HG03159 (cell line): Measurements from ENCODE around the gene ATP12A.

ENCODE experiments used
- ATAC-seq: cut with Tn5 transposase; IDR thresholded peaks from one replicate; pipeline ENCODE4 v1.9.1; 2021; ENCODE audit warnings: mild to moderate bottlenecking, moderate library complexity; ENCODE audit not compliant: unreplicated experiment

Gene ATP12A

DNA sequence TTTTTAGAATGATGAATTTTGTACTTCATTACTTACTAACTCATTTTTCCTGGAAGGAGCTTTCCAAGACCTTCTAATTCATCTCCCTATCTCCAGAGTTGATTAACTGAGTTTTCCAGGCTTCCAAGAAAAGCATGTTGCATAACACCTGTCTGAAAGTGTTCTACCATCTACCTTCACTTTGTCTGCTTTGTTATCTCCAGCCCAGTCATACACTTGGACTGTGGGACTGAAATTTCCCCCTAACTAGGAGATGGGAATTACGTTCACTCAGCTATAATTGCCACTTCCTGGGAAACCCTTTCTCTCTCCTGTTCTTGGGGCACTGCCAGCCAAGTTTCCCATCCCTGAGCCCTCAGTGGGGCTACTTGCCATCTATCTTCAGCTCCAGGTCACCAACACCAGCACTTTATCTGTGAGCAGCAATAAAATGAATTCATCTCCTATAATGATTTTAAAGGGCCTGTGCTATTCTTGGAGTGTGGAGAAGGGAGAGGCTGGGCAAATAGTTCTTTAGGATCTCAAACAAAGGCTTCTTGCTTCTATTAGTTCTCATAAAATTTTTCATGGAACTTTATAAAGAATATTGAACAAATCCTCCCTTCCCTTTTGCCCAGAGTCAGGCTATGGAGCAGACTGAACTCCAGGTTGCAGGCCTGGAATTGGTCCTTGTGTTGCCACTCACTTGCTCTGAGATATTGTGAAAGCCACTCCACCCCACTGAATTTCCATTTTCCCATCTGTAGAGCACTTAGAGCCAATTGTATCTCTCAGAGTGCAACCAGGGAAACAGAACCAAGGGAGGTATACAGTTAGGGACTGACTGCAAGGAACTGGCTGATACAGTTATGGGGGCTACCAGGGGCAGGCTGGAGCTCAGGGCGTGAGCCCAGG, 17.8 kb upstream of the ATP12A start:
- no peak for ATAC-seq

DNA sequence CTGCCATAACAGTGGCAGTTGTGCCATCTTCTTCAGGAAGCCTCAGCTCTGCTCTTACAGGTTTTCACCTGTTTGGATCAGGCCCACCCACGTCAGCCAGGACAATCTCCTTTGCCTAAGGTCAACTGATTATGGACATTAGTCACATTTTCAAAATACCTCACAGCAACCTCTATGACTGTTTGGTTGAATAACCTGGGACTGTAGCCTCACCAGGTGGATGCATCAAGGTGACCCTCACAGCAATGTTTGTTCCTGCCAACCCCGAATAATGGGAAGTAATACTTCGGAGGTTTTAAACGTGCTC, 17.2 kb upstream of the ATP12A start:
- ATAC-seq: no peak

DNA sequence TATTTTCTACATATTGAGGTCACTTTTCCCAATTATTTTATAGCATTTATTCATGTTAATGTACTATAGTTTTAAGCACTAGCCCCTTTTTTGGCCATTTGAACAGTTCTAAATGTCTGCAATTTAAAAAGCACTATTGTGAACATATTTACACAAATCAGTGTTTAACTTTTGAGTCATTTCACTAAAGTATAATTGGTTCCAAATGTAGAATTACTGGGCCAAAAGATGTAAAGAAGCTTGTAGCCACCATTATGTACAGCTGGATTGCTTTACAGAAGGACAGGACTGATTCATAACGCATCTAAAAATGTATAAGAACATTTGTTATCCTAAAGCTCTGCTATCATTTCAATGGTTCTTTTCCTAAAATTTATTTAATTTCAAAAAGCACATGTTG, 16.6 kb upstream of the ATP12A start:
- no peak for ATAC-seq

DNA sequence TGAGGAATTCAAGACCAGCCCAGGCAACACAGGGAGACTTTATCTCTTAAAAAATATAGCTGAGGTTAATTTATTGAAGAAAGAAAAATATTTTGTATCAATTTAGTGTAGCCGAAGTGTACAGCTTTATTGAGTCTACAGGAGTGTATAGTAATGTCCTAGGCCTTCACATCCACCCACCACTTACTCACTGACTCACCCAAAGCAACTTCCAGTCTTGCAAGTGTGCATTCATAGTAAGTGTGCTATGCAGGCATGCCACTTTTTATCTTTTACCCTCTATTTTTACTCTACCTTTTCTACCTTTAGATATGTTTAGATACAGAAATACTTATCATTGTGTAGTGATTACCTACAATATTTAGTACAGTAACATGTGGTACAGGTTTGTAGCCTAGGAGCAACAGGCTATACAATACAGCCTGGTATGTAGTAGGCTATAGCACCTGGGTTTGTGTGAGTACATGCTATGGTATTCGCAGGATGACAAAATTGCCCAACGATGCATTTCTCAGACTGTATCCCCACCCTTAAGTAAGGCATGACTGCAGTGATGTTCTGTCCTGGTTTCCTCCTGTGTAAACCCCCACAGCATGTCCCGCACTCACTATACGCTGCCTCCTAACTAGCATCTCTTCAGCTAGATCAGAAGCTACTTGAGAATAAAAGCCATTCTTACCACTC, 15.3 kb upstream of the ATP12A start:
- ATAC-seq: no peak

DNA sequence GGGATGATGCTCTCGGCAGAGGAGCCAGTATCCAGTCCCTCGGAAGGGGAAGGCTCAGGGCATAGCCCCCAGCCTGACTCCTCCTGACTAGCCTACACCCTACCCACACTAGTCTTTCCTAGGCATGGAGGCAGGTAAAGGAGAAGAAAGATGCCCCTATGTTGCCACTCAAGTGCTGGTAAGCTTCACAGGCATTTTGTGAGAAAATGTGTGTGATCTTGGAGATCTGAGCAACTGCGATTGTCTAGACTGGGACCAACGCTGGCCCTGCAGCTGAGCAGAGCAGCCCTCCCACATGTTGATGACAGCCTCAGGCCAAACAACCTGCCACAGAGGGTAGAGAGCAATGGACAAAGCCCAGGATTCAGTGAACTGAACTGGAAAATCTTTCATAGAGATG, 11.7 kb upstream of the ATP12A start:
- ATAC-seq: no peak

DNA sequence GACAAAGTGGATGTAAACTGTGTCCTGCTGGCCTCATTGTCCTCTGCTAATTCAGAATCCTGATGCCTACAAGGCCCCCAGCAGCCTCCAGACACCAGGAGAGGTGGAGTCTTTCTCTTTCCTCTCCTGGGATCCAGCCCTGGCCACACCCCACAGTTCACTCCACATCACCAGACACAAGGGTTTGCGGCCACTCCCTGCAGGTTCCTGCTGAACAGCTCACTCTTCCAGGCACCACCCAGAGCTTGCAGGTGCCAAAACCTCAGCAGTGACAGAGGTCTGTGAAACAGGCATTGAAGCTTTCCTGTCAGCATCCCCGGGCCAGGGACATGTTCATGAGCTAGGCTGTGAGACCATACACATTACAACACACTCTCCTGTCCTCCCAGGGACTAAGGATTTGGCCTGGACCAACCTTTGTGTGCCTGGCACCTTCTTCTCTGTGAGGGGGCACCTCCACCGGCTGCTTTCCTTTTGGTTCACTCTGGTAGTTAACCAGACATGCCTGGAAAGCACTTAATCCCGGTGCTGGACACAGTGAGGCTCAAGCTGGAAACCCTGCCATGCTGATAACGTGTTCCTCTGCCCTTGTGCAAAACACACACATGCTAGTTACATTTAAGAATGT, 11.1 kb upstream of the ATP12A start:
- no peak for ATAC-seq

DNA sequence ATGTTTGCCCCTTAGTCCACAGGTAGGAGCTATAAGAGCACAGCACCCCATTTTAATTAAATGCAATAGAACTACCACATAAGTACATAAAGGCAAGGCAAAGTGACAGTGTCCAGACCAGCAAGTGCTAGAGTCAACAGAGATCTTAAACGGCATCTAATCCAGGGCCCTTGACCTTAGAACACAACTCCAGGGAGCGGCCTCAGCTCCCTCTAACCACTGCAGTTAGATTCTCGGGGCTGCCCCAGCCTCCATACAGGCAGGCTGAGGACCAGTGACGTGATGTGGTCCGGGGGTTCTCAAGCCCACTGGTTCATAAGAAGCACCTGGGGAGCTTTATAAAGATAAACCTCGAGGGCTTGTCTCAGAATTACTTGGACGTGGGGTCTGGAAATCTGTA, 10.0 kb upstream of the ATP12A start:
- no peak for ATAC-seq

DNA sequence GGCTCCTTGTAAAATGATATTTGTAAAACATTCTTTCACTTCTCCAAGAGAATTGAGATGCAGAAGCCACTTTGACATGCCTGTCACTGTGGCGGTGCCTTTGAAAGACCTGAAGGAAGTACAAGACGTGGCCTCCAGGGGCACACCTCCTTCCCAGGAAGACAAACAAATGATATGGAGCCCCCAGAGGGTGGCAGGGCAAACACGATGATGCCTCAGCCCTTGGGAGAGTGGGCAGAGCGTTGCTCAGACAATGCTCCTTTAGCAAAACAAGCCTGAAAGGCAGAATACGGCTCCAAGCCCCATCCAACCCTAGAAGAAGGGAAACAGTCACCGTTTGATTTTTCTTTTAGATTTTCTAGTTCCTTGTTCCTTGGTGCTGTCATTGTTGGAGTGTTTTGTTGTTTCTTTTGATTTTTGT, 9.2 kb upstream of the ATP12A start:
- peak; percentile 48 for ATAC-seq

DNA sequence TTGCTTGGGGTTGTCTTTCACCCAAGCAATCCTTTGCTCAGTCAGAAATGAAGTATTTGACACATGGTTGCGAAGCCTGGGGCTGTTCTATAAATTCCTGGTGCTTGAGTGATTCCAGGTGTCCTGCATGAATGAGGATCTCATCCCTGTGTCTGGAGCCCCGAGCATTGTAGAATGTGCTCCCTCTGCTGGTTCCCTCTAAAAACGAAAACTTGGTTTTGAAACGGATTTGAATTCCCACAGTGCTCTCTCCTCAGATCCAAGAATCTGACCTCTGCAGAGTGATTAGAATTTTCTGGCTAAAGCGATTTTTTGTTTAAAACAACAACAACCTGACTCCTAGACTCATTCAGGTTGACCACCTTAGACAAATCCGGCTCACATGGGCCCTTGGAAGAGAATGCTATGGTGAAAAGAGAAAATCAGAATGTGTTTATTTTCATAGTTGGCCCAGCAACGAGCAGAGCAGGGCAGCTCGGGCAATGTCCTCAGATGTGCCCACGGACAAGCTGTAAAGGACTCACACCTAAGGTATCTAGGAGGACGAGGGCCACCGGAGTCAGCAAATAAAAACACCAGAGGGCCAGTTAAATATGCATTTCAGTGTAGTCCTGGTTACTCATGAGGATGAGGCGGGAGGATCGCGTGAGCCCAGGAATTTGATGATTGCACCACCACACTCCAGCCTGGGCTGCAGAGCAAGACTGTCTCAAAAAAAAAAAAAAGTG, 8.7 kb upstream of the ATP12A start:
- no peak for ATAC-seq

DNA sequence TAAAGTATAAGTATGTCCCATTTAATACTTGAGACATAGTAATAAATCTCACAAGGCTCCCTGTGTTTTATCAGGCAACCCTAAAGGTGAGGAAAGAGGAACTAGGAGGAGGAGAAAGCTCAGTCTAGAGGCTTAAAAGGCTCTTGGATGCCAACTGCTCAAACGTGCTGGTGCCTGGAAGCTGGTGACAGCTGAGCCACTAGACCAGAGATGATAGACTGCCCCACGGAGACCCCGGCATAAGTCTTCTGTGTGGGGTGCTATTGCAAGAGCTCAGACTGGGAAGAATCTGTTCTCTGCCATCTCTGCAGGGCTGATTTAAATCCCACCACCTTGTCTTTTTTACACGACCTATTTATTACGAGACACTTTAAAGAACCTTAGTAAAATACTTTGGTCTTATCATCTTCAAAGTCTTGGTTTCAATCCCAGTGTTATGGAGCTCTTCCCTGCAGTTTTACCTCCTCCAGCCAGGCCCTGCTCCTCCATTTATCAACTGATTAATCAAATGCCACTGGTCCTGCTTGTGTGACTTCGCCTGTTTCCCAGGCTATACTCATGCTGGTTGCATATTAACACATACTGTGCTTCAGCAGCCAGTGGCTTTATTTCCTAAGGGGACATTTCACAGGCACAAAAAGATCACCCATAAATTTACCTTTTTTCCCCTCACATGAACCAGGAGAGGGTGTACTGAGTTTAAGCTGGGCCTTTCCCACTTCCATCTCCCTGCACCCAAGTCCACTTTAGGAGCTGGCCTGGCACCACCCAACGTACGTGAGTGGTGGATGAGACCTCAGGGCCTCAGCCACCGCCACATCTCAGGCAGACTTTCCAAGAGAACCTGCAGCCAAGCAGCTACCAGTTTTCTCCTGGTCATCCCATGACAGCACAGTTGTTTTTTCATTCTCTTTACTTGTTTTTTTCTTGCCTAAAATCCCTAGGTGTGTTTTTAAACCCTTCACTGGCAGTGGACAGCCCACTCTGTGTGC, 7.8 kb upstream of the ATP12A start:
- ATAC-seq: no peak

DNA sequence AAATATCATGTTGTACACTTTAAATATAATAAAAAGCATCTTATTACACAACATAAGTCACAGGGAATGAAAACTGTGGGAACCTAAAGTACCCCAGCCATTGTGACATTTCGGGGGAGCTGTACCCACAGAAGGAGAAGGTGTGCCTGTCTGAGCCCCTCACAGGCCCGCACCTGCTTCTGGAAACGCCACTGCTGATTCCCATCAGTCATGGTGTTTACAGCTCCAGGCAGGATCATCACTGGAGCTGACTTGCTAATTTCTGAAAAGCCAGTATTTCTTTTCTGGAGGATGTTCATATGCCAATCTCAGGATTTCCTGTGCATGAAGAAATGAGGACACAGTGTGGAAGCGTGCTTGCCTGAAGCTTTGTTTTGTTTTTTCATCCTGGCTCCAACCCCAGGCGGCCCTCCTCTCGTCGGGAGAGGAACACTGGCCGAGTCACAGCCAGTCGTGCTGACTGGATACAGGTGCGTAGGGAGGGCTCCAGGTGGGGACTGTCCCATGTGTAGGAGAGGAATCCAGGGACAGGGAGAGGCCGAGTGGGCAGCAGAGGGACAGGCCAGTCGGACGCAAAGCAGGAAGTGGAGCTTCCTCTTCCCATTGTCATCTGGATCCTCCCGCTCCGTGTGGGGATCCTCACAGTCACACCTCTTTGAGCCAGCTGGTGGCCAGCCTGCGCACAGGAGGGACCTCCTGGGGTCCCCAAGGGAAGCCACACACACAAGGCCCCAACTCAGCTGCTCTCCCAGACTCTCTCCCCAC, 4.2 kb upstream of the ATP12A start:
- ATAC-seq: no peak

DNA sequence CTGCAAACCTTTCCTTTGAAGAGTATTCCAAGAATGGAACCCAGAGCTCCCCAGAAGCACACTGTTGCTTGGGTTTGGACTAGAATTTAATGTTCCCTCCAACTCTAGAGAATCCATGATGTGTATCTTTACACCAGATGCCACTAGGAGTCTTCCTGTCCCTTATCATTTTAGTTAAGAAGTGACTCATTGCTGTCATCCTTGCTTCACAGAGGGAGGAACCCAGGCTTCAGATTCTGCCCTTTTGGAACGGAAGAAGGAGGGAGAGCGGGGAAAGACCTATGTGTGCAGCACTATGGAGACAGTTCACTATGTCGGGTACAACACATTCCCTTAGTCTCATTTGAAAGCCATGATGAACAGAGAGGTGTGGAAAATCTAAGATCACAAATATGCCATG, 2.1 kb upstream of the ATP12A start:
- no peak for ATAC-seq

DNA sequence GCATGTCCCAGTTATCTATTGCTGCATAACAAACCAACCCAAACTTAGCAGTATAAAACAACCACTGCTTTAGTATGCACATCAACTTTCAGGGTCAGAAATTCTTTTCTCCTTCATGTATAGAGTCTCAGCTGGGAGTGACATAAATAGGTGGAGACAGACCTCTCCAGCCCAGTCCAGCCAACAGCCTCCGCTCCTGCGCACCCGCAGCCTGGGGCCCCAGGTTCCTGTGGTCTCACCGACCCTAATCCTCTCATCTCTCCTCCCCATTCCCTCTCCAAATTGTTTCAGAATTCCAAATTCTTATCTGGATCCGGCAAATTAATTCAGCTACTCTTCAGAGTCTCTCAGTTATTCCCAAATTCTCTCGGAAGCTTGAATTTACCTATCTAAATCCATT, 522 bp upstream of the ATP12A start:
- ATAC-seq: no peak

DNA sequence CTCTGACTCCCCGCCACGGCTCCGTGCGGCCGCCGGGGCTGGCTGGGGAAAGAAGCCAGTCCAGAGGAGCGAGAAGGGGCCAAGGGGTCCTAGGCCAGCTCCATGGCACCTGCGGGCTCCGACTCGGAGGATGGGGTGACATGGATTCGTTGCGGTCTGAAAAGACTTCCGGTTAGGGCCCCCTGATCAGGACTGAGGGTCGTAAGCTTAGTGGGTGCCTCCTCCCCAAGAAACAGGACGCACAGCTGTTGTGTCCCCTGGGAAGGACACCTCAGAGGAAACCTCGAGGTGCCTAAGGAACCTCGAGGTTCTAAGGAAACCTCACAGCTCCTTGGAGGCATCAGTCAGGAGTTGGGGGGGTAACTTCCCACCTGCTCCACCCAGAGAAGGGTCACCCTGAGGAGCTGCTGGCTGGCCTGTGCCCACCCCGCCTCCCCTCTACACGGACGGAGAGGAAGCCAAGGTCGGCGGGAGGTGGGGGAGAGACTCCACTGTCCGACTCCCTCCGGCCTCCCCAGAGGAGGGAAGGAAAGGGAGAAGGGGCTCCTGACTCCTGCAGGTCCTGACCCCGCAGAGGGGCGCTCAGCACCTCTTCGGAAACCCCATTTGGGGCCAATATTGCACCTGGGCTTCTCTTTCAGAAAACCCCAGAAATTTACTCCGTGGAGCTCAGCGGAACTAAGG, 855 bp downstream of the ATP12A start:
- ATAC-seq: no peak

DNA sequence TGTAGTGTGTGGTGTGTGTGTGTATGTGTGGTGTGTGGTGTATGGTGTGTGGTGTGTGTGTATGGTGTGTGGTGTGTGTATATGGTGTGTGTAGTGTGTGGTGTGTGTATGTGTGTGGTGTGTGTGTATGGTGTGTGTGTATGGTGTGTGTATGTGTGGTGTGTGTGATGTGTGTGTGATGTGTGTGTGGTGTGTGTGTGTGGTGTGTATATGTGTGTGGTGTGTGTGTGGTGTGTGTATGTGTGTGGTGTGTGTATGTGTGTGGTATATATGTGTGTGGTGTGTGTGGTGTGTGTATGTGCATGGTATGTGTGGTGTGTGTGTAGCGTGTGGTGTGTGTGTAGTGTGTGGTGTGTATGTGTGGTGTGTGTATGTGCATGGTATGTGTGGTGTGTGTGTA, 1.7 kb downstream of the ATP12A start:
- ATAC-seq: no peak

DNA sequence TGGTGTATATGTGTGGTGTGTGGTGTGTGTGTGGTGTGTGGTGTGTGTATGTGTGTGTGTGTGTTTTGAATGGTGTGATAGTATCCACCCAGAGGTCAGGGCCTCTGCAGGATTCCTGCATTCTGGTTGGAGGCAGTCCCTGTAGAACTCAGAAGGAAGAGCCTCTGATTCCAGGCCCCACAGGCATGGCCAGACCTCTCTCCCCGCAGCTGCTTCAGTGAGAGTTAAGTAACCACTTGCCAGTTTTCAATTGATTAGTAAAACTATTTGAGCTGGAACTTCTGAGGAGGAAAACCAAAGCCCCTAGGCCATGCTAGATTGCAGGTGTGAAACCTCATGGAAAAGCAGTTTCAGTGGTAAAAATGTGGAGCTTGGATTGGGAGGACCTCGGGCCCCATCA, 2.1 kb downstream of the ATP12A start:
- ATAC-seq: no peak

DNA sequence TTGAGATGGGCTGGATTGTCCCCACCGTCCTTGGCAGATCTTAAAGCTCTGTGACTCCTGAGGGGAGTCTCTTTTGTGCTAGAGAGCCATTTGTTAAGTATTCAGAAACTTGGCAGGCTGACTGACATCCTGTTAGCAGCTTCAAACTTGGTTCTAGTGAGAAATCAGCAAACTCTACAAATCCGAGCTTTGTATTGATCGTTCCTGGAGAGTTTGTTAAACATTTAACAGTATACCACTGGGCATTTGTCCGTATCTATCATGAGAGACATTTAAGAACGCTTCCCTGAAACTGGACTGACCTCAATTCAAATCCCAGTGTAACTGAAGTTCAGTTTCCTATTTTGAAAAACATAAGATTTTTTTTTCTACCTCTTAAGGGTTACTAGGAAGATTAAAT, 3.1 kb downstream of the ATP12A start:
- ATAC-seq: no peak

DNA sequence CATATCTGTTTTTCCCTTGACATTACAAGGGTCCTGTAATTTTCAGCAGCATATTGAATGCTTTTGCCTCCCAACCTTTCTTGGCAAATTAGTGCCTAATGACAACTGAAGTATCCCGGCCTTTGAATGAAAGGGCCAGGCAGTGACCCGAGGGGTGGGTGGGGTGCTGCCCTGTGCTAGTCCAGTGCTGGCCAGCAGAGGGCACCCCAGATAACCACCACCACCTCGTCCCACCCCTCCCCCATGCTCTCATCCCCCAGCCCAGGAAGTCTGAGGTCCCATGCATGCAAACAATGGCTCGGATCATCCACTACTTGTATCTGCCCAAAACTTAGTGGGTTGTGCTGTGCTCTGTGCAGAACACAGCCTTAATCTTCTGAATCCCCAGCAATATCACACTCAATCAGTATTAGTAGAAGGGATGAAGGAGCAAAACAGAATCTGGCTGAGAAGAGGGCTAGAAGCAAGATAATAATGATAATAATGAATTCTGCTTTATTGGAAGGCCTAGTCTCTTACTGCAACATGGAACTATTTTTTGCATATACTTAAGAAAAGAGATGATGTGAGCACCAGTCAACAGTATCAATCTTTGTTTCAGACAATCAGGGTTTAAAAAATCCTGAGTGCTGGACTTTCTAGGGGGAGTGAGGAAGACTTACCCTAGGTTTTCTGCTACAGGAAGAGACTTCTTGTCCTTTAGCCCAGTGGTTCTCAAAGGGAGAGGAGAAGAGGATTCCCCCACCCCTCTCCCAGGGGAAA, 3.8 kb downstream of the ATP12A start:
- ATAC-seq: no peak
